Daoy (cell line): ENCODE measurements around the gene PDS5B. TPM values are rescaled to one million over a fixed set of nuclear protein-coding genes. Genes with fewer than 3 reads are reported as not detected.
"Not testable (repeated sequence)": the region's sequence is repeated elsewhere in the genome, so short reads cannot be mapped to it uniquely, and the experiment has no call there.

Experiments
- DNase-seq: peaks from one replicate; pipeline ENCODE4 v3.0.0-alpha.2; 2015; ENCODE audit warnings: low read depth
- total RNA-seq: library from RNA; depleted of rRNA; stranded (reverse); fragments of >200 nt; shearing (Covaris generic); gene quantifications from 2 replicates; pipeline ENCODE4 v1.2.3, GENCODE V29; 2014

PDS5B gene
- total RNA-seq, 1 experiment from 2014 or later, result 11.0 TPM

DNA sequence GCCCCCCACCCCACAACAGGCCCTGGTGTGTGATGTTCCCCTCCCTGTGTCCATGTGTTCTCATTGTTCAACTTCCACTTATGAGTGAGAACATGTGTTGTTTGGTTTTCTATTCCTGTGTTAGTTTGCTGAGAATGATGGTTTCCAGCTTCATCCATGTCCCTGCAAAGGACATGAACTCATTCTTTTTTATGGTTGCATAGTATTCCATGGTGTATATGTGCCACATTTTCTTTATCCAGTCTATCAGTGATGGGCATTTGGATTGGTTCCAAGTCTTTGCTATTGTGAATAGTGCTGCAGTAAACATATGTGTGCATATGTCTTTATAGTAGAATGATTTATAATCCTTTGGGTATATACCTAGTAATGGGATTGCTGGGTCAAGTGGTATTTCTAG is 142.8 kb downstream of the PDS5B start:
- not testable (repeated sequence) for DNase-seq

DNA sequence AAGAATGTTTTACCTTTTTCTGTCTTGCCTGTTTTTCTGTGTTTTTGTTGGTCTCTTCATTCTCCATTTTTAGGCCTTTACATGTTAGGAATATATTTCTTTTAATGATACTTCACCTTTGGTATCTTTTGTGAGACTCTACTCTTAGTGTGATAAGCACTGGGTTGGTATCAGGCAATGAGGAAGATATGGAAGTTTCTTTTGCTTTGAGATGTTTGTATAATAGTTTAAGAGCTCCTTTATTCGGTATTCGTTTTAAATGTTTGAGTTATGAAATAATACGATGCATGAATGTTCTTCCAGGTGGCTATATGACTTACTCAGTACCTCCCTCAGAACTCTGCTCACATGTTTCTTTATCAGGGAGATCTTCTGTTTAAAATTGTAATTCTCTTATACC is 144.8 kb downstream of the PDS5B start:
- no peak for DNase-seq

DNA sequence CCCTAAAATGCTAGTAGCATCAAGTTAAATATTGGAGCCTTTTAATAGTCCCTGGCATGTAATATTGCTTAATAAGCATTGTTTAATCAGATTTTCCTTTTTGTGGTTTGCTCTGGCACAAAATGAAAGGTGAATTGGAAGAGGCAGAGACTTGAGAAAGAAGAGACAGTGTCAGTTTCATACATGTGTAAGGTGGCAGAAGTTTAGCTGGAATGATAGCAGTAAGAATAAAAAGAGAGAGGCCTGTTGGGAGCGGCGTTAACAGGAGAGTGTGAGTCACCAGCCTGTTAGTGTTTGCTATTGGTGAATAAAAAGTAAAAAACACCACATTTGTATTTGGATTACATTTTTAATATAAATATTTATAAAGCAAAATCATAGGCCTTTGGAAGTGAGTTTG is 145.3 kb downstream of the PDS5B start:
- DNase-seq, result no peak

- no peak for DNase-seq
Measured at GRCh38 chr13:32733690-32734089, 147.4 kb downstream of the PDS5B start.

DNA sequence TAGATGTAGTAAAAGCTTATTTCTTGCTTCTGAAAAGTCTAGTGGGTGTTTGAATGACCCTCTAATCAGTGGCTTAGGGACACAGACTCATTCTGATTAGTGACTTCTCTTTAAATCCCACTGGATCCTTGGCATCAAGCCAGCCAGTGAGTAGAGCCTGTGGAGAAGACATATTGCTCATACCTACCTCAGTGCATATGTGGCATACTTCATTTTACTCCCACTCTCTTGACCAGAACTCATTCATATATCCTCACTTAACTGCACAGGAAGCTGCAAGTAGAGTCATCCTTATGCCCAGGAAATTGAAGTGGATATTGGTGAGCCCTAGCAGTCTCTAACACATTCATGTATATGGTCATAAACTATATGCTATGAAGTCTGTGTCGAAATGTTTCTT is 148.3 kb downstream of the PDS5B start:
- DNase-seq, result peak; percentile 67

DNA sequence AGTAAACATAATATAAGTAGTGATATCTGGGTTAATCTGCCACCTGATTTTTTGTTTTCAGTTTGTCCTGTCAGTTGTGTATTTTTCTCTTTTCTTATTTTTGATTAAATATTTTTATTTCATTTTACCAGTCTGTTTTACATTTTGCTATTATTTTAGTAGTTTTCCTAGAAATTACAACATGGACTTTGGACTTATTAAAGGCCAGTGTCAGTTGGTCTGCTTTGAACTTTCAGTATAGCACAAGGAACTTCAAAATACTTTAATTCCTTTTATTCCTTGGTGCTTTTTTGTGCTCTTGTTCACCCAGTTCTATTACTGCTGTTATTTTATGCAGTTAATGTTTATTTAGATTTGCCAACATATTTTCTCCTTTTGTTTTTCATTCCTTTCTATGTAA is 149.6 kb downstream of the PDS5B start:
- no peak for DNase-seq

DNA sequence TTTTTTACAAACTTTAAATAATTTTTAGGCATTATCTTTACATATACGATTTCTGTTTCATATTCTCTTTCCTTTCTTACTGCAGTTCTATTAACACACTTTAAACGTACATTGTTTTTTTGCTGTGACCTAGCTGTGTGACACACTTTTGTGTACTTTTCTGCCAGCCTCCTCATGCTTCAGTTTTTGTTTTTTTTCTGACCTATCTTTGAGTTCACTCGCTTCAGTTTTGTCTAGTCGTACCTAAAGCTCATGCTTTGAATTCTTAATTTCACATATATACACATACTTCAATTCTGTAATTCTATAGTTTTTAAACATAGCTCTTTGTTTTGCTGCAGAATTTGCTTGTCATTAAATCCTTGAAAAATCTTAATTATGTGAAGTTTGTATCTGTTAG is 150.4 kb downstream of the PDS5B start:
- no peak for DNase-seq

GRCh38 chr13:32737111-32737571 is 150.9 kb downstream of the PDS5B start:
- no peak for DNase-seq

DNA sequence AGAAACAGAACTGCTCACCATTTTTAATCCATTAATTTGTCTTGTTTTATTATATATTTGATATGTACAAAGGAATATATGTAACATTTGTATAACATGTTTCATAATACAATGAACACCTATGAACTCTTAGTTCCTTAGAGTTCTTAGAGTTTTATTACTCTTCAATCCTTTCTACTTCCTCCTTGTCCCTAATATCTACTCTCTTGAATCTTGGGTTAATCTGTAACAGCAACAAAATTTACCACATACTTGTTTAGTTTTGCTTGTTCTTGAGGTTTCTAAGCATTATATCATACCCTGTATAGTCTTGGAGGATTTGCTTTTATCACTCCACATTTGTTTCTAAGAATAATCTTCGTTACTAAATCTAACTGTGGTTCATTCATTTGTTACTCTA is 151.4 kb downstream of the PDS5B start:
- no peak for DNase-seq

DNA sequence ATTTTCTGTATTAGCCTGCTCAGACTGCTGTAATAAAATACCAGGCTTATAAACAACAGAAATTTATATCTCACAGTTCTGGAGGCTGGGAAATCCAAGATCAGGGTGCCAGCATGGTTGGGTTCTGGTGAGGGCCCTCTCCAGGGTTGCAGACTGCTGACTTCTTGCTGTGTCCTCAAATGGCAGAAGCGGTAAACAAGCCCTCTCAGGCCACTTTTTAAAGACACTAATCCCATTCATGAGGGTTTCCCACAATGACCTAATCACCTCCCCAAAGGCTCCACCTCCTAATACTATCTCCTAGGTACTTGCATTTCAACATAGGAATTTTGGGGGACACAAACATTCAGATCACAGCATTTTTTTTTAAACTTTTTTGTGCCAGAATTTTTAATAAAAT is 159.3 kb downstream of the PDS5B start:
- no peak for DNase-seq

GRCh38 chr13:32746474-32746873 is 160.2 kb downstream of the PDS5B start:
- peak; percentile 4 for DNase-seq

- DNase-seq, result no peak
Measured at GRCh38 chr13:32748305-32748704, 162.1 kb downstream of the PDS5B start.

DNA sequence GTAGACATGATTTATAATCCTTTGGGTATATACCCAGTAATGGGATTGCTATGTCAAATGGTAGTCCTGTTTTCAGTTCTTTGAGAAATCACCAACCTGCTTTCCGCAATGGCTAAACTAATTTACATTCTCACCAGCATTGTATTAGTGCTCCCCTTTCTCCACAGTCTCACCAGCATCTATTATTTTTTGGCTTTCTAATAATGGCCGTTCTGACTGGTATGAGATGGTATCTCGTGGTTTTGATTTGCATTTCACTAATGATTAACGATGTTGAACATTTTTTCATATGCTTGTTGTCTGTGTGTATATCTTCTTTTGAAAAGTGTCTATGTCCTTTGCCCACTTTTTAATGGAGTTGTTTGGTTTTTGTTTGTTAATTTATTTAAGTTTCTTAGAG is 165.1 kb downstream of the PDS5B start:
- no peak for DNase-seq

GRCh38 chr13:32752311-32752710 is 166.1 kb downstream of the PDS5B start:
- DNase-seq, result no peak

DNA sequence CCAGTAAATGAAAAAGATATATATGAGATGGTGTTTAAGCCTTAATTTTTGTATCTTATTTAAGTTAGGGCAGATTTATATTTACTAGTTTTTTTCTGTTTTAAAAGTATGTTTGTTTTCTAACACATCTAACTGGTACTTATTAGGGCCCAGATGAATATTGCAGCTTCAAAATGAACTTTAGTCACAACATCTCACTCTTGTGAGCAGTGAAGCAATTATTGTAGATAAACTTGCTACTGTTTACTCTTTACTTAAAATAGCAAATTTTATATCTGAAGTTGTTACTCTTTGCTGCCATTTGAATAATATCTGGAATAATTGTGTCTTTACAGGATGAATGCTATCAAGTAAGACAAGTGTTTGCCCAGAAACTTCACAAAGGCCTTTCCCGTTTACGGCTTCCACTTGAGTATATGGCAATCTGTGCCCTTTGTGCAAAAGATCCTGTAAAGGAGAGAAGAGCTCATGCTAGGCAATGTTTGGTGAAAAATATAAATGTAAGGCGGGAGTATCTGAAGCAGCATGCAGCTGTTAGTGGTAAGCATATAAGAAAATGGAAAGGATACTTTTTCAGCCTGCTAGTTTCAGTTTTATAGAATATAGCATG is 166.8 kb downstream of the PDS5B start:
- DNase-seq, result no peak

GRCh38 chr13:32754179-32754578 is 167.9 kb downstream of the PDS5B start:
- DNase-seq, result no peak

DNA sequence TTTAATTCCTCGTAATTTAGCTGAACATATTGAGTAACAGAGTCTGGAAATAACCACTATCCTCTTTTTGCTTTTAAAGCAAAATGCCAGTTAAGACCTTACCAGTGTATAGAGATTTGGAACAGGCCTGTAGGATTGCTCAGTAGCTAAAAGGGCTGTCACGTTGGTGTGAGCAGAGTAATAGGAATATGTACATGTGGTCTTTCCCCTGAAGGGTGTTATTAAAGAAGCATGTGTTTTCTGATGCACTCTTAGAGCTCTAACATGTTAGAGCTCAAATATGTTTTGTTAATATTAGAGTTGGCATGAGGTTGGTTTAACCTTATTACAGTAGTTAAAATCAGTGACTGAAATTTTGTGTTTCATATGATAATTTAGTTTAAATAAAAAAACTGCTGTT is 172.9 kb downstream of the PDS5B start:
- DNase-seq, result no peak

- no peak for DNase-seq
Measured at GRCh38 chr13:32761472-32761871, 175.2 kb downstream of the PDS5B start.

DNA sequence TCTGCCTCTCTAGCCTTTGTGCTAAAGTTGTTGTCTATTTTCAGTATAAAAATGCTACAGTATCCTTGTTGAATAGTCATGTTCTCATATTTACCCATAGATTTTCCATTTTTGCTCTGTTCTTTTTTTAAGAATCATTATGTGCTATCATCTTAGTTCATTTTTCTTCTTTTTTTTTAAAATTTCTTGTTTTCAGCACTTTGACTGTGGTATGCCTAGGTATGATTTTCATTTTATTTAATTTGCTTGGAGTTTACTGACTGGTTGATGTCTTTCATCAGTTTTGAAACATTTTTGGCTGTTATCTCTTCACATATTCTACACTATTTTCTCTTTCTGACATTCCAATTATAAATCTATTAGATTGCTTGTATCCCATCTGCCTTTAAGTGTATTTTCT is 192.9 kb downstream of the PDS5B start:
- no peak for DNase-seq

- no peak for DNase-seq
Measured at GRCh38 chr13:32781906-32782305, 195.7 kb downstream of the PDS5B start.

GRCh38 chr13:32783067-32783466 is 196.8 kb downstream of the PDS5B start:
- peak; percentile 25 for DNase-seq

DNA sequence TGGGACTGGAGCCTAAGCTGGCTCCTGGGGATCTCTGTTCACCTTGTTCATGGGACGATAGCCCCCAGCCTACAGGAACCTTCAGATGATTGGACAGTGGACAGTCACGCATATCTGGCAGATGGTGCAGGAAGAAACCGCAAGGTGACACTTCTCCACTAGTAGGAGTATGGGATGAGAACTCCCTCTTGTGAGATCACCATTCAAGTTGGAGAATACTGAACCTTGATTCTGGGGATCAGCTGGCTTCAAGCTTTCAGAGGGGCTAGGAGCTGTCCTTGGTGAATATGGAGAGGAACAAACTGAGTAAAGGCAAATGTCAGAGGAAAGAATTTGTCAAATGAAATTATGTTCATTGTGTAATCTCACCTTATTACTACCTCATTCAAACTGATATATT is 204.5 kb downstream of the PDS5B start:
- DNase-seq, result no peak

- DNase-seq, result peak; percentile 5
Measured at GRCh38 chr13:32791545-32792172, 205.4 kb downstream of the PDS5B start.

- no peak for DNase-seq
Measured at GRCh38 chr13:32796754-32797153, 210.5 kb downstream of the PDS5B start.
